ENCODE results near the gene SSX2IP.

The SSX2IP gene

DNA sequence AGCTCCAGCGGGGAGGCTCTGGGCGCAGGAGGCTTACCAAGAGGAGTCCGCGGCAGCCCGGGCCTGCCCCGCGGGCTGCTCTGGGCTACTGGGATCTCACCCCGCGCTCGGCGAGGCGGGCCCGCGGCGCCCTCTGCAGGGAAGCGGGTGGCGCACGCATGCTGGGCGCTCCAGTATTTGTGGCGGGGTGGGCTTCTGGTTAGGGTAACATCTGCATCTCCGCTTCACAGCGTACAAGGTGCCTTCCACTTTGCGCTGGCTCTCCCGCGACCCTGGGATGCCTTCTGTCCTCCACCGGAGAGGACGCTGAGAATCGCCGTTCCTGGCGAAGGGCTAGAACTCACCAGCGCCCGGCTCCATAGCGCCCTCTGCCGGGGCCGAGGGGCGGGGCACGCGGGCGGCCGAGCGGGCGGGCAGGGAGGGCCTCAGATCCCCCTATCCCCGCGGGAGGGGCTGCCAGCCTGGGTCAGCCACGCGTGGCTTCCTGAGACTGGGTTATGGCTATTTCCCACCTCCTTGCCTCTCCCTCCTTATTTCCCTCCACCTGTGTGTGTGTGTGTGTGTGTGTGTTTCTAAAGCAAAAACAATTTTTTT is 69.4 kb downstream of the SSX2IP start:
- H3K4me1 Mint-ChIP-seq, result peaks cover 31% of the 10 kb centered on the region
- peak overlapping the region; percentile 90 to 96 for H3K27ac Mint-ChIP-seq
- H3K4me3 Mint-ChIP-seq, result peak overlapping the region; percentile 87 to 94
- ATAC-seq (peak; percentile 94), DNase-seq (peak; percentile 85 to 90)
- H3K27me3 Mint-ChIP-seq, result no peaks in the 10 kb centered on the region
- H3K9me3 Mint-ChIP-seq, result no peaks in the 10 kb centered on the region

DNA sequence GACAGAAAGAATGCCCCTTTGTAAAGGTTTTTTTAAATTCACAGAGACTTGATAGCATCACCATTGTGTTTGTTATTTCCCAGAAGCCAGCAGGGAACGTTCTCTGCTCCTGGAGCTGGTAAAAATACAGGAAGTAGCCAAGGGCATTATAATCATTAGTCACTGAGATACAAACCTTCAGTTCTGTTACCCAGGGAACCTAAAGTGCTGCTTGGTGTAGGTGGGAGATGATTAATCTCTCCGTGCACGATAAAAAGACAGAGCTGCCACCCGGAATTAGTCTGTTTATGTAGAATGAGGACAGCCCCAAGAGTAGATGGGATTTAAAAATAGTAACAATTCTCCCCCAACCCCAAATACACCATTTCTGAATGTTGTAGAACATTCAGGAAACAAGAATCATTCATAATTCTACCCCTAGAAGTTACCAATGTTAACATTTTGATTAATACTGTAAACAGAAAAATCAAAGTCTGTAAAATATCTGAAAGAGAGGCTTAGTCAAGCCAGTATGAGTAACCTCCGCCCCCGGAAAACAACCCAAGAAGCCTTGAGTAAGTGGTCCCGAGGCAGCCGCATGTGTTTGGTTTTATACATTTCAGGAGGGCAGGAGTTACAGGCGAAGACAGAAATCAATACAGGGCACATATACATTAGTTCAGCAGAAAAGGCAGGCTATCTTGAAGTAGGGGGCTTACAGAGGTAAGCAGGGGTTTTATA is 70.7 kb downstream of the SSX2IP start:
- Mint-ChIP-seq H3K27me3 (no peaks in the 10 kb centered on the region), H3K4me1 (peaks cover 31% of the 10 kb centered on the region), H3K9me3 (peaks cover 5% of the 10 kb centered on the region in 2 donors), H3K4me3 (peak overlapping the region; percentile 59 to 77), H3K27ac (peak overlapping the region; percentile 69 to 91)
- ATAC-seq, result peak; percentile 42
- DNase-seq, result peak; percentile 30 to 50

- Mint-ChIP-seq H3K27me3 (no peaks in the 10 kb centered on the region), H3K4me1 (peaks cover 30% of the 10 kb centered on the region), H3K27ac (no peak overlapping the region), H3K4me3 (no peak overlapping the region), H3K9me3 (peaks cover 15% of the 10 kb centered on the region in 2 donors)
- ATAC-seq, result no peak
- no peak for DNase-seq
Measured at GRCh38 chr1:84617349-84617748, 72.9 kb downstream of the SSX2IP start.

- ATAC-seq (no peak), DNase-seq (no peak)
- Mint-ChIP-seq H3K27me3 (no peaks in the 10 kb centered on the region), H3K4me1 (peaks cover 35% of the 10 kb centered on the region), H3K9me3 (peaks cover 17 to 20% of the 10 kb centered on the region in 2 donors), H3K4me3 (no peak overlapping the region), H3K27ac (no peak overlapping the region)
Measured at GRCh38 chr1:84615790-84616189, 74.5 kb downstream of the SSX2IP start.

DNA sequence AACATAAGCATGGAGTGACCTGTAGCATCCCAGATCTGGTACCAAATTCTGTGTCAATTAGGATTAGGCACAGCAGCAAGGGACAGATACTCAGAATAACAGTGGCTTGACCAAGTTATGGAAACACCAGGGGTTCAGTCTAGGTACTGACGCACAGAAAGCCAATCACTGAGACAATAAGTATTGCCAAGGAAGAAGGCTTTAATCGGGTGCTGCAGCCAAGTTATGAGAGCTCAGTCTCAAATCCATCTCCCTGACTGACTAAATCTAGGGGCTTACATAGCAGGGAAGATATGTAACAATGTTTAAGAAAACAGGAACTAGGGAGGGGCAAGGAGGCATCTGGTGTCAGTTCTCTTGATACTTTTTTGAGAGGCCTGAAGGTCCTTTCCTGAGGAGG is 76.4 kb downstream of the SSX2IP start:
- Mint-ChIP-seq H3K27me3 (no peaks in the 10 kb centered on the region), H3K27ac (no peak overlapping the region), H3K4me1 (peaks cover 18% of the 10 kb centered on the region), H3K9me3 (peaks cover 20 to 24% of the 10 kb centered on the region in 2 donors), H3K4me3 (no peak overlapping the region)
- no peak for ATAC-seq
- no peak for DNase-seq

- no peaks in the 10 kb centered on the region for H3K27me3 Mint-ChIP-seq
- ATAC-seq (no peak), DNase-seq (no peak)
- H3K9me3 Mint-ChIP-seq, result peaks cover 20 to 24% of the 10 kb centered on the region in 2 donors
- peaks cover 18% of the 10 kb centered on the region for H3K4me1 Mint-ChIP-seq
- no peak overlapping the region for H3K27ac Mint-ChIP-seq
- no peak overlapping the region for H3K4me3 Mint-ChIP-seq
Measured at GRCh38 chr1:84613026-84613425, 77.2 kb downstream of the SSX2IP start.

- ATAC-seq (peak; percentile 50), DNase-seq (no peak)
- Mint-ChIP-seq H3K4me1 (peaks cover 18% of the 10 kb centered on the region), H3K4me3 (peak overlapping the region; percentile 23 to 52), H3K27me3 (no peaks in the 10 kb centered on the region), H3K27ac (peak overlapping the region; percentile 41 to 86), H3K9me3 (peaks cover 21 to 26% of the 10 kb centered on the region in 2 donors)
Measured at GRCh38 chr1:84611796-84612195, 78.5 kb downstream of the SSX2IP start.

DNA sequence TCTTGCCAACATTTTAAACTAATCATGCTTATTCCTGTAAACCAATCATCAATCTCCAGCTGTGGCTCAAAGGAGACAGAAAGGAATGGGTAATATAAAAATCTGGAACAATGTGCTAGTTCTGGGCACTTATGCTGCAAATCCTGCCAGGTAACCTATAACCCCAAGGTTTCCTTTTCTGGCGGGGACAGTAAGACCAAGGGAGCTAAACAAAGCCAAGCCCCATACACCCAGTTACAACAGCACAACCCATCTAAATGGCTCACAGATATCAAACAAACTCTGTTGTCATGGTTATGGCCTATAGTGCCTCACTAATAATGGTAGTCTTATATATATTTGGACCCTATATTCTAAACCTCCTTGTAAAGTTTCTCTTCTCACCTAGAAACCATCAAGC is 79.2 kb downstream of the SSX2IP start:
- peaks cover 26 to 33% of the 10 kb centered on the region in 2 donors for H3K9me3 Mint-ChIP-seq
- peaks cover 18% of the 10 kb centered on the region for H3K4me1 Mint-ChIP-seq

GRCh38 chr1:84606977-84607376 is 83.3 kb downstream of the SSX2IP start:
- Mint-ChIP-seq H3K27me3 (no peaks in the 10 kb centered on the region), H3K4me1 (peaks cover 11% of the 10 kb centered on the region), H3K4me3 (no peak overlapping the region), H3K27ac (no peak overlapping the region), H3K9me3 (peaks cover 31 to 46% of the 10 kb centered on the region in 2 donors)
- no peak for ATAC-seq
- no peak for DNase-seq

More for the DNA sequence above, 79.2 kb downstream of the SSX2IP start:
- Mint-ChIP-seq H3K27me3 (no peaks in the 10 kb centered on the region), H3K27ac (peak overlapping the region in 1 of 2 donors; percentile 86), H3K4me3 (peak overlapping the region; percentile 23 to 52)
- ATAC-seq (no peak), DNase-seq (no peak)

DNA sequence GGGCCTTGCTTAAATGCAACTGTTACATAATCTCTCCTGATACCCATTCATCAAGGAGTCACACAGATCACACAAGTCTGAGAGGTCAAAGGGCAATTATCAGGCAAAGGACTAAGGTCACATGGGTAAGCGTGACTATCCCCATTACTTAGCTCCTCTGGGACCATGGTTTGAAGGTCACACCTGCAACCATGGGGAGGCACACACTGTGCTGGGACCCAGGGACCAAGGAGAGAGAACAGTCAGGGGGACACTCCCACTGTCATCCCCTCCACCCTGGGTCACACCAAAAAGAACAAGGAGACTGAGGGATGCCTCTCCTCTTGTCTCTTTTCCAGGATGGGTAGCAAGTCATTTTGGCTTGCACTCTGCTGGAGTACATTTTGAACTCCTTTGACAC is 85.1 kb downstream of the SSX2IP start:
- no peak for ATAC-seq
- no peak overlapping the region for H3K4me3 Mint-ChIP-seq

DNA sequence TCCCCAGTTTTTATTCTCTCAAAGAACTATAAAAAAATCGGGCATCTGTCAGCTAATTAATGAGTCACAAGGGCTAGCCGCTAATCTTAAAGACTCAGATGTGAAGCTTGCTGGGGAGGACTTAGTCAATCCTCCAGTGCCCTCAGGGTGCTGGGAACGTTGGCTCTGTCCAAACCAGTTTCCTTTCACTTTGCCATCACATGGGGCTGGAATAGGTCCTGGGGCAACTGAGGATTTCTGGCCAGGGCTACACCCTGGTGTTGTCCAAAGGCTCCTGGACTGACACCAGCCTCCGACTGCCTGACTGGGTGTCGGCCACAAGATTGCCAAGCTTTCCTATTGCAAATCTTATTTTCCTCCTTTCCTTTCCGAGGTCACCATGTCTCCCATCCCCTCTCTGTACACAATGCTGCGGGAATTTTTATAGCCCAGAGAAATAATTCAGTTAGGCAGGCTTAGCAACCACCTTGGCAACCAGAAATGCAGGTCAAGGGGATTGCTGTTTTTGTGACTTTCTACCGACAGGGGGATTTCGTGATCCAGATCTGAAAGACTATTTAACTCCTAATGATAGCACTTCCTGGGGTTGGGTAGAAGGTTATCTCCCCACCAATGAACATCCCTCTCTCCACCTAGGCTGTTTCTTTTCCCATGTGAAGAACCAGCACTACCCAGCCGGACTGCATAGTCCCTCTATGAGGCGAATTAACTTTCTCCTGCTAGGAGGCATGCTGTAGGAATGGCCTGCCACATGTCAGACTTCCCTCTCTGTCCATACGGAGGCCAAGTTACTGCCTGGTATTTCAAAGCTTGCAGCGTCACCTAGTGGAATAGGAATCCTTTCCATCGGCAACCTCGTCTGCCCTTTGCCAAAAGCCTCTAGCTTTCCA is 86.1 kb downstream of the SSX2IP start:
- Mint-ChIP-seq H3K27me3 (no peaks in the 10 kb centered on the region), H3K9me3 (peaks cover 30 to 41% of the 10 kb centered on the region in 2 donors), H3K27ac (no peak overlapping the region), H3K4me1 (peaks cover 17% of the 10 kb centered on the region), H3K4me3 (no peak overlapping the region)
- no peak for ATAC-seq
- no peak for DNase-seq

More for the DNA sequence above, 85.1 kb downstream of the SSX2IP start:
- H3K27me3 Mint-ChIP-seq, result no peaks in the 10 kb centered on the region
- H3K4me1 Mint-ChIP-seq, result peaks cover 7% of the 10 kb centered on the region
- no peak for DNase-seq
- no peak overlapping the region for H3K27ac Mint-ChIP-seq
- H3K9me3 Mint-ChIP-seq, result peaks cover 25 to 41% of the 10 kb centered on the region in 2 donors

DNA sequence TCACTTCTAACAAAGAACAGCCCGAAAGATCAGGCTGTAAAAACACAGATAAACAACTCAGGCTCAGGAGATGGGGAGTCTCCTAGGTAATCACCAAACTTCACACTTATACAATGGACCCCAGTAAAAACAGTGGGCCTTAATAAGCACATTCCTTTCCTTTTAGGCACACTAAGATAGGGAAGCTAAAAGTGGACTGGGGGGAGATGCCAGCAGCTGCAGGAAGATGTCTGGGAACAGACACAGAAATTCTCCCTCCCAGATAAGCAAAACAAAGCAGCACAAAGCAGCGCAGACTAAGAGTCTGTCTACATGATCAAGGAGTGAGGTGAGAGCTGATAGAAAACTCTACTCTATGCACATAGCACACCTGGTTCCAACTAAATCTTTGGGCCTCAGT is 87.0 kb downstream of the SSX2IP start:
- H3K27me3 Mint-ChIP-seq, result no peaks in the 10 kb centered on the region
- ATAC-seq (no peak), DNase-seq (no peak)
- H3K9me3 Mint-ChIP-seq, result peaks cover 30 to 41% of the 10 kb centered on the region in 2 donors
- H3K27ac Mint-ChIP-seq, result no peak overlapping the region
- peaks cover 26% of the 10 kb centered on the region for H3K4me1 Mint-ChIP-seq
- H3K4me3 Mint-ChIP-seq, result no peak overlapping the region

DNA sequence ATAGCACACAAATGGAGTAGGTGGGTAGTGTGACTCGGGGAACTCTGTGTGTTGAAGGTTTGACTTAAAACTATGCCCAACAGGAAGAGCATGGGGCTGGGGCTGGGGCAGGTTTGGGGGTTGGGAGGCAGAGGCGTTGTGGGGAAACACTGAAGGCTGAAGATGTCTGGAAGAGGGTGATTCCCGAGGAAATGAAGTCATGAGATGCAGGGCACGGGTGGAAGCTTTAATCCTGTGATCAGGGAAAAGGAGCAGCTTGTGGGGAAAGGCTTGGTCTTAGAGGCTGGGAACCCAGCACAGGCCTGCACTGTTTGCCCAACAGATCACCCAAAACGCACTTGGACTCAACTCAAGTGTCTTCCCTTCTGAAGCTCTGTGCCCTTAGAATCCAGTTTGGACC is 89.5 kb downstream of the SSX2IP start:
- peak overlapping the region in 1 of 2 donors; percentile 27 for H3K27ac Mint-ChIP-seq
- peaks cover 21 to 28% of the 10 kb centered on the region in 2 donors for H3K9me3 Mint-ChIP-seq
- no peak overlapping the region for H3K4me3 Mint-ChIP-seq
- DNase-seq (no peak), ATAC-seq (no peak)
- H3K27me3 Mint-ChIP-seq, result no peaks in the 10 kb centered on the region
- H3K4me1 Mint-ChIP-seq, result peaks cover 26% of the 10 kb centered on the region

- peaks cover 10 to 11% of the 10 kb centered on the region in 2 donors for H3K9me3 Mint-ChIP-seq
- H3K4me3 Mint-ChIP-seq, result peak overlapping the region; percentile 6 to 45
- H3K27me3 Mint-ChIP-seq, result no peaks in the 10 kb centered on the region
- peak overlapping the region; percentile 86 to 88 for H3K27ac Mint-ChIP-seq
- DNase-seq (no peak), ATAC-seq (peak; percentile 85)
- peaks cover 26% of the 10 kb centered on the region for H3K4me1 Mint-ChIP-seq
Measured at GRCh38 chr1:84598846-84599741, 91.2 kb downstream of the SSX2IP start.

GRCh38 chr1:84598418-84598817 is 91.8 kb downstream of the SSX2IP start:
- peaks cover 4 to 7% of the 10 kb centered on the region in 2 donors for H3K9me3 Mint-ChIP-seq
- H3K27ac Mint-ChIP-seq, result no peak overlapping the region
- peaks cover 26% of the 10 kb centered on the region for H3K4me1 Mint-ChIP-seq
- no peaks in the 10 kb centered on the region for H3K27me3 Mint-ChIP-seq
- H3K4me3 Mint-ChIP-seq, result no peak overlapping the region
- ATAC-seq (no peak), DNase-seq (no peak)
